GM19238 (cell line): ENCODE results near the gene CDT1.
"Not testable (repeated sequence)": the region's sequence is repeated elsewhere in the genome, so short reads cannot be mapped to it uniquely, and the experiment has no call there.

ENCODE experiments used
- DNase-seq: peaks from one replicate; pipeline ENCODE4 v3.0.0; 2011; ENCODE audit warnings: low spot score; ENCODE audit not compliant: insufficient read length

CDT1 gene

DNA sequence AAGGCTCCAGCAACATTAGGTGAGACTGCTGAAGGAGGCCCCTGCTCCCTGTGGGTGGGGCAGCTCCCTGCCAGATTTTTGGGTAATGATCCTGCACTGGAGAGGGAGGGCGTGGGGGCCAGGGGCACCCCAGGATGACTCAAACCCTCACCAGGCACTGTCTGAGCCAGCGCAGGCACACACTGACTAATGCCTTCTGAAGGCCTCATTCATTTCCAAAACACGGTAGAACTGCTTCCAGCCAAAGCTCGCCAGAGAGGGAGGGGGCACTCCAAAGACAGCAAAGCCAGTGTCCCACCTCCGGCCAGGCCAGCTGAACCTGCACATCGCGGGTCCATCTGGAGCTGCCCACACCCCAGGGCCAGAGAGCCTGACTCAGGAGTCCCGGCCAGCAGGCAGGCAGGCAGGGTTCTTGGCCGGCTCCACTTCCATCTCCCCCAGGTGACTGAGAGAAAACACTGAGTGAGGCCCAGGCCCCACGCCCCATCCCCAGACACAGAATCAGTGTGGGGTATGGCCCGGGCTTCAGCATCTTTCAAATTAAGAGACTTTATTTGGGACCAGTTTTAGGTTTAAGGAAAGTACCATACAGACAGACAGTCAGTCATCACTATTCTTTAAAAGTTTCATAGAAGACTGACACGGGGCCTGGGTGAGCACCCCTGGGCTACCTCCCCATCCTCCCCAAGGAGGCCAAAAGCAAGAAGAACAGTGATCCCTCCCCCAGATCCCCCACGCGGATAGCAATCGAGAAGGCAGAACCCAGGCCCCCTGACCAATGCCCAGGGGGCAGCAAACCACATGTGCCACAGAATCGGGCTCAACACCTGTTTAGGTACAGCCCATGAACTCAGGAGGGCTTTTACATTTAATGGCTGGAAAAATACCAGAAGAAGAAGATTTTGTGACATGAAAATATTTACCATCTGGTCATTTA is 20.9 kb upstream of the CDT1 start:
- DNase-seq = no peak

DNA sequence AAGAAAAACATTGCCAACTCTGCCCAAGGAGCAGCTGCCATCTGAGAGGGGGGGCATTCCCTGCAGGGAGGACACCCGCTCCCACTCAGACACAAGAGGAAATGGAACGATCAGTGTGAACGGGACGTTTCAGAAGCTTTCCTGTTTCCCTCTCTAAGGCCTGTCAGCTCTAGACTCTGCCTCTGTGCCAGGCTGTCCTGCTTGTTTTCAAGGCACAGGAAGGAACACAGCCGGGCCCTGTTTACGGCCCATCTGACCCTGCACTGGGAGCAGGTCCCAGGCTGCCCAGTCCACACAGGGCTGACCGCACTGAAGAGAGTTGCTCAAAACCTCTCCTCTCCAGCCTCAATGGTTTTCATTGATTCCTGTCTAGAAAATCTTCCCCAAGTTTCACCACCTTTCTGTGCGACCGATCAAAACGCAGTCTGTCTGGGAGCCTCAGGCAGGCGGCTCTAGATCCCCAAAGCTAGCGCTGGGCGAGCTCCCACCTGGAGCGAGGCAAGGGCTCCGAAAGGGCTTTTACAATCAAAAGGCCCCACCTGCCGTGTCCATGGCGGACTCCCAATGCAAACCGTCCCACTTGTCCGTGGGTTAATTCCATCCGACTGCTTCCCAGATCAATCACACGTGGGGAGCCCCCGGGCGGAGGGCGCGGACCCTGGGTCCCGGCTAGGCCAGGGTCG is 20.1 kb upstream of the CDT1 start:
- no peak for DNase-seq

DNA sequence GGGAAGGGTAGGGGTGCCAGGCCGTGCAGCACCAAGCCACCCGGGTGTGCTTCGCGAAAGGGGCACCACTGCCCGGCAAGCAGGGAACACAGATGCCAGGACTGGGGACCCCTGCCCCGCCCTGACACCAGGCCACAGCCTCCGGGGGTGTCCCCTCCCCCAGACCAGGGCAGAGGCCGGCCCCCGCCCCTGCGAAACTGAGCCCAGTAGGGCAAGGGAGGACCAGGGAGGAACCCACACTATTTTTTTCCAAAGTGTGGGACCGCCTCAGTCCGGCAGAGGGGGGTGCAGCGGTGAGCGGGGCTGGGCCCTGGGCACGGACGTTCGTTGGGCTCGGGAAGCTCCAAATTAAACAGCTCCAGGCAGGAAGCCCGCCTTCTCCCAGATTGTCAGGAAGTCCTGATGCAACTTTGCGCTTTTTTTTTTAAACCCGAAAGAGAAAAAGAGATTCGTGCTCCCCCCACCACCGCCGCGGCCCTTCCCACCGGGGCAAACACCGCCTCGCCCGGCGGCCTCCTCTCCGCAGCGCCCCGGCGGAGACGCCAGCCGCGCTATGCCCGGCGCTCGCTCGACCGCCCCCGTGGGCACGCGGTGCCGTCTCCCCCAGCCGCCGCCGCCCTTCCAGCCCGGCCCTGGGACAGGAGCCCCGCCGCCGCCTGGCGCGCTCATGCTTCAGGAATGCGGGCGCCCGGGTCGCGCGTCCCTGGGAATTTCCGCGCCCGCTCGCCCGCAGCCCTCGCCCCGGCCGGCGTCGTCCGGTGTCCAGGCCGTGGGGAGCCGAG is 19.3 kb upstream of the CDT1 start:
- peak; percentile 62 for DNase-seq

DNA sequence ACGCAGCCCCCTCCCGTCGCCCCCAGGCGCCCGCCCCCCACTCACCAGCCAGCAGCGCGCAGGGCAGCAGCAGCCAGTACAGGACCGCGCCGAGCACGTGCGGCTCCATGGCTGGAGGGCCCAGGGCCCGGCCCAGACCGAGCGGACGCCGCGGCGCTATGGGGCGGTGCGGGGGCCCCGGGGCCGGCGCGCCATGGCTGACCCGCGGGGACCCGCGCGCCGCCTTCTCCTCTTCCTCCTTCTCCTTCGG is 18.8 kb upstream of the CDT1 start:
- no peak for DNase-seq

DNA sequence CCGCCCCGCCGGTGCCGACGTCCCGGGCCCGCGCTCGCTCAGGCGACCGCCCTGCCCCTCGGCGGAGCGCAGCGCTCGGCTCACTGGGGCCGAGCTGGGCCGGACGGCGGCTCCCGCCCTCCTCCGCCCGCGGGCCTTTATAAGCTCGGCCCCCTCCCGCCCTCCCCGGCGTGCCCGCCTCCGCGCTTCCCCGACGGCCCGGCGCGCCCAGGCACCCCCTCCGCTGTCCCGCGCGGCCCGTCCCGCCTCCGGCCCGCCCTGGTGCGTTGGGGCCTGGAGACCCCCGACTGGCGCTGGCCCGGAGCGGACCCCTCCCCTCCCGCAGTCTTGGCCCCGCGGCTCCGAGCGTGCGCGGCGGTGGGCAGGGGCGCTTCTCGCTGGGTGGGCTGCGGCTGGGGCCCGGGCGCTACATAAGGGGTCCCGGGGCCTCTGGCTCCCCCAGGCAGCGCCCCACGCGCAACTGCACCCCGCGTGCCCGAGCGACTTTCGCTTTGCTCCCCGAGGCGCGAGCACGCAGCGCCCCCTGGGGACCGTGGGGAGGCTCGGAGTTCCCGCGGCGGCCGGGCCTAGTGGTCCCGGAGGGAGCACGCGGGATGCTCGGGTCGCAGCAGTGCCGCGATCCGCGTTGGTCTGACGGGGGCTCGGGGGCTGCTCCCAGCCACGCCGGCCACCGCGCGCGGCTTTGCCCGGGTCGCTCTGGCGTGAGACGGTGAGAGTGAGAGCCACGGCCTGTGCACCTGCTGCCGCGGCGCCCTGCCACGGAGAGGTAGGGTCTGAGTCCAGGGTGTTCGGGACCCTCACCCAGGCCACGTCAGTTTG is 18.3 kb upstream of the CDT1 start, which contains the start of gene PIEZO1:
Gene PIEZO1 (minus strand): TSS at position 115 of the 819 bp plus-strand sequence. CDS start 256 bp downstream, outside the sequence.
- peak; percentile 79 for DNase-seq

DNA sequence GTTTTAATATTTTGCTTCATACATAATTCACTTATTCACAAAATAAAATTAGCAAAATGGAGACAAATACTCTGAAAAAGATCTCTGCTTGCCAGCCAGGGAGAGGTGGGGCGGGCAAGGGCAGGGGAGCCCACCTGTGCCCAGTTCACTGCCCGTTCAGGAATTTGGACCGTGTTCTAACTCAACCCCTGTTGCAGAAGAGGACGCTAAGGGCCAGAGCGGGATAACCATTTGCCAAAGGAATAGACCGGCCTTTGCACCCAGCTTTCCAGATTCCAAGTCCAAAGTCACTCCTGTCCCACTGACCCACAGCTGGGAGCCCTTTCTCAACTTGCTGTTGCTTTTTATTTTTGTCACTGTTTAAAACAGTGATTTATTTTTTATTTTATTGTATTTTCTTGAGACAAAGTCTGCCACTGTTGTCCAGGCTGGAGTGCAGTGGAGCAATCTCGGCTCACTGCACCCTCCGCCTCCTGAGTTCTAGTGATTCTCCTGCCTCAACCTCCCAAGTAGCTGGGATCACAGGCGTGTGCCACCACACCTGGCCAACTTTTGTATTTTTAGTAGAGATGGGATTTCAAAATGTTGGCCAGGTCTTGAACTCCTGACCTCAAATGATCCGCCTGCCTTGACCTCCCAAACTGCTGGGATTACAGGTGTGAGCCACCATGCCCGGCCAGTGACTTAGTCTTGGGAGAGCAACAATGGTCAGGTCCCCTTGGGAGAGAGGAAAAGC is 15.8 kb upstream of the CDT1 start:
- no peak for DNase-seq

DNA sequence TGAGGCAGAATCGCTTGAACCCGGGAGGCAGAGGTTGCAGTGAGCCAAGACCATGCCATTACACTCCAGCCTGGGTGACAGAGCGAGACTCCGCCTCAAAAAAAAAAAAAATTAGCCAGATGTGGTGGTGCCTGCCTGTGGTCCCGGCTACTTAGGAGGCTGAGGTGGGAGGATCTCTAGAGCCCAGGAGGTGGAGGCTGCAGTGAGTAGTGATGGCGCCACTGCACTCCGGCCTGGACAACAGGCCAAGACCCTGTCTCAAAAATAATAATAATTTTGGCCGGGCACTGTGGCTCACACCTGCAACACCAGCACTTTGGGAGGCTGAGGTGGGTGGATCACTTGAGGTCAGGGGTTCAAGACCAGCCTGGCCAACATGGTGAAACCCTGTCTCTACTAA is 14.8 kb upstream of the CDT1 start:
- DNase-seq = not testable (repeated sequence)

DNA sequence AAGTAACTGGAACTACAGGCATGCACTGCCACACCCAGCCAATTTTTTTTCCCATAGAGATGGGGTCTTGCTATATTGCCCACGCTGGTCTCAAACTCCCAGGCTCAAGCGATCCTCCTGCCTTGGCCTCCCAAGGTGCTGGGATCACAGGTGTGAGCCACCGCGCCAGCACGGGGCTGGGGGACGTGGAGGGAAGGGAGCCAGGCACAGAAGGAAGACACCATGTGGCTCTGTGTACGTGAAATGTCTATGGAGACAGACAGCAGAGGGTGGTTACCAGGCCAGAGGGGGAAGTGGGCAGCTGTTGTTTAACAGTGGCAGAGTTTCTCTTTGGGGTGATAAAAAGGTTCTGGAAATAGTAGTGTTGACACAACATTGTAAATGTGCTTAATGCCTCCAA is 14.0 kb upstream of the CDT1 start:
- DNase-seq = no peak

DNA sequence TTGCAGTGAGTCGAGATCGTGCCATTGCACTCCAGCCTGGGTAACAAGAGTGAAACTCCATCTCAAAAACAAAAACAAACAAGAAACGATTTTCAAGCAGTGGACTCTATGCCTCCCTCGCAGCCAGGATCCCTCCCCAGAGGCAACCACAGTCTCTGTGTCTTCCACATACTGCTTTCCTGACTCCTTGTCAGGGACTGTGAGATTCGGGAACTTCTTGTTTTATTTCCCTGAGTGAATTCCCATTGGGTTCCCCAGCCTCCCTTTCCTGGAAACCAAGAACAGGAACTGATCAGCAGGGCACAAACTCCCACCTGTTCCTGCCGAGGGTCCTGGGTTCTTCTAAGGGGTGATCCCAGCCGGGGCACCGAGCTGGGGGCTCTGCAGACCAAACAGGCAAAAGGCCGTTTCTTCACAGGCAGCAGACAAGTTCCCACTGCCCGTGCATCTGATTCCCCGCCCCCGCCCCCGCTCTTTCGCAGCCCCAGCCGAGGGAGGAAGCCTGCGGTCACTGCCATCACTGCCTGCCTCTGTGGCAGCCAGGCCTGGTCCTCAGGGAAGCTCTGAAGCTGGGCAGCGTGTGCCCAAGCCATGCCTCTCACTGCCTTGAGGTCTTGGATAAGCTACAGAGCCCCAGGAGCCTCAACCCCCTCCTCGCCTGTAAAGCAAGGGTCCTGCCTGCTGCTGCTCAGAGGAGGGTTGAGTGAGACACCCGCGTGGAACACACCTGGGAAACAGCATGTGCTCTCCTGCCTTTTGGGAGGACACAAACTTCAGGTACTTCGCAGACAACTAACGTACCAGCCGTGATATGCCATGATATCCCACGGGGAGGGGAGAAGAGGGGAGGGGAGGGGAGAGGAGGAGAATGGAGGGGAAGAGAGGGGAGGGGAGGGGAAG is 13.0 kb upstream of the CDT1 start:
- DNase-seq = no peak

DNA sequence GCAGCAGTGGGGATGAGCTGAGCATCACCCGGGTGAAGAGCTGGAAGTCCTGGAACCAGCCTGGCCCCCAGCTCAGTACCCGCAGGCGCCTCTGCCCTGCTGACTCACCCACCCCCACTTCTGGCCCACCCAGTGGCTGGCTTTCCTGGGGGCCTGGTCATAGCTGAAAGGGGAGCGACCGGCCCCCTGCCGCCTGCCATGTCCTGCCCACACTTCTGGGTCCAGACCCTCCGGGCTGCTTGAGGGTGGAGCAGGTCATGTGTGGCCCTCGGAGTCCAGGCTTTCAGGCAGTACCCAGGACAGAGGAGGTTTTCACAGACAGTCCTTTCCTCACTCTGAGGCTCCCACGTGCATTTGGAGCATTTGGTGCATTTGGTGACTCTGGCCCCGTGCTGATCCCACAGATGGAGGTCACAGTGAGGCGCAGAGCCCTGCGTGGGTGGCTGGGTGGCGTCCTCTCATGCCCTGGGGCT is 11.5 kb upstream of the CDT1 start:
- no peak for DNase-seq

DNA sequence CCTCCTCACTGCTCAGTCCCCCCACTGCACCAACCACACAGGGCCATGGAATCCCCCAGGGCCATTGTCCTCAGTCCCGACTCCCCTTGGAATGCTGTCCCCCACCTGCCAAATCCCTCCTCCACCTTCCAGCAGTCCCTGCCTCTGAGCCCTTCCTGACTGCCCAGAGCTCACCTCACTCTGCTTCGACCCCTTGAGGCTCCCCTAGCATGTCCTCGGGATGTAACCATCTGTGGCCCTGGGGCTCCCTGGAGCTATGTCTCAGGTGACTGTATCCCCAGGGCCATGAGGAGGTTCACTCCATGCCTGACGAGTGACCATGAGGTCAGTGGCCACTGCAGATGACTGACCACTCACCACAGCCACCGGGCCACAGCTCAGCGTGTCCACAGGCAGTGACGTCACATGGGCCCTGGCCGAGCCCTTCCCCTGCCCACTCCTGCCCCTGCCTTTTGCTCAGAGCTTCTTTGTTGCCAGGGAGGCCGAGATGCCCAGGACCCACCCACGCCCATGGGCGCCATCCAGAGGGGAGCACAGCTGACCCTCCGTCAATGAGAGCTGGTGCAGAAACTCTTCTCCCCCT is 10.8 kb upstream of the CDT1 start:
- DNase-seq = no peak

DNA sequence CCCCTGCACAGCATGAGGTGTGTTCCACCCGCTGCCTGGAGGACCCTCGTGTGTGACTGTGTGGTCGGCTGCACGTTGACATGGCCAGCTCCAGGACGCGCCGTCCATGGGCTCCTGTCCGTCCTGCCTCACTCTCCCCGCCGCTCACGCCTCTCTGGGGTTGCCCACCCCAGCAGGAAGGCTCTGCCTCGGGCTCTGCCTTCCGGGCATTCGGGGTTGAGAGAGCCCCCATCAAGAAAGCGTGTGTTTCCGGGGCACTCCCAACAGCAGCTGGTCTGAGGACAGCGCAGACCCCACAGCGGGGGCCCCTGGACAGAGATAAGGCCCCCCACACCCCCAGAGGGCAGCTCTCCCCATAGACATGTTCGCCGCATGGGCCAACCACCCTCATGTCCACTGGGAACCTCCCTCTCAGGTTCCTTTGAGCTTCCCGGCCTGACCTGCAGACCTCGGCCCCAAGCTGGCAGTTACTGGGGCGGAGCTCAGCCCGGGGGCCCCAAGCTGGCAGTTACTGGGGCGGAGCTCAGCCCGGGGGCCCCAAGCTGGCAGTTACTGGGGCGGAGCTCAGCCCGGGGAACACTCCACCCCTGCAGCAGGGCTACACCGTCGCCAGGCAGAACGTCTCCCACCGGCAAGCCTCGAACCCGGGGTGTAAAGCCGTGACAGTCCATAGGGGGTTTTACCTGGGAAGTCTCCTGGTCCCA is 10.2 kb upstream of the CDT1 start:
- DNase-seq = no peak

DNA sequence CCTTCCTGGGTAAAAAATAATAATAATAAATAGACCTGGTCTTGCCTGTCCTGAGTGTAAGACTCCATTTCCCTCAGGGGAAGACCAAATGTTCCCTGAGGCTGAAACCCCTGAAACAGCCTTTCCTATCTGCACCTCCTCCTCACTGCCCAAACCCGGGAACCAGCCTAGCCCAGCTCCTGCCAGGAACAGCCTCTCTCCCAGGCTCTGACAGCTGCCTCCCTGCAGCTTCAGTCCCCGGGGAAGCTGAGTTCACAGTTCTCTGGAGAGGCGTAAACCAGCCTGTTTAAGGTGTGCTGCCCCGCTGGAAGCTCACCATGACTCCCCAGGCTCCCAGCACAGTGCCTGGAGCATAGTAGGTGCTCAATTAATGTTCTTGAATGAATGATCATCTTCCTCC is 7.3 kb upstream of the CDT1 start:
- no peak for DNase-seq

DNA sequence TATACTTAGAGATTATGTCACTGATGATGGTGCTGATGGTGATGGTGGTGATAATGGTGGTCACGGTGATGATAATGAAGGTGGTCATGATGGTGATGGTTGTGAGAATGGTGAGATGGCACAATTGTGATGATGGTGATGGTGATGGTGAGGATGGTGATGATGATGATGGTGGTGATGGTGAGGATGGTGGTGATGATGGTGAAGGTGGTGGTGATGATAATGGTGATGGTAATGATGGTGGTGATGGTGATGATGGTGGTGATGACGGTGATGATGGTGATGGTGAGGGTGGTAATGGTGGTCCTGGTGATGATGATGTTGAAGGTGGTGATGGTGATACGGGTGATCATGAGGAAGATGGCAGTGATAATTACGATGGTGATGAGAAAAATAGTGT is 5.5 kb upstream of the CDT1 start:
- DNase-seq = no peak

DNA sequence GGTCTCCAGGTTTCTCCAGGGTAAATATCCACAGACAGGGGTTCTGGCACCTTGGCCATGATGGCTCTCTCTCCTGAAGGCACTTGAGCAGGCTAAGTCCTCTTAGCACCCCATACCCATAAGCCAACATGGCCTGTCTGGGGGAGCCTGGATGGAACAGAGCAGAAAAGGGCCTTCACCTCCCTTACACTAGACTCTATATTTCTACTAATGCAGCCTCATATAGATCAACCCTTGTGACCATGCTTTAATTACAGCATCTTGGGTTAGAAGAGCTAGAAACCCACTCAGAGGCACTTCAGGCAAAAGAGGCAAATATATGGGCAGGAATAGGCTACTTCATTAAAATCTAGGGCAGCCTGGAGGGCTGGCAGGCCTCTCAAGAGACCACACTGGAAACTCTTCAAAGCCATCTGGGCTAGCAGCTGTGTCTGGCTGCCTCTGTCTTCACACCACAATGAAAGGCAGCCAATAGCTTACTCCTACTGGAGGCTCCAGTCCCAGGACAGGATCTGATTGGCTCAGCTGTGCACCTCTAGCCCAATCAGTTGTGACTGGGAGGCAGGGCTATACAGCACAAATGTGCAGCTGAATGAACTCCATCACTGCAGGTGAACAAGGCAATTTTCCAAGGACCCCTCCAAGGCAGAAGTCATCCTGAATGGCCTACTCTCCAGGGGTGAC is 4.7 kb upstream of the CDT1 start:
- DNase-seq = no peak

DNA sequence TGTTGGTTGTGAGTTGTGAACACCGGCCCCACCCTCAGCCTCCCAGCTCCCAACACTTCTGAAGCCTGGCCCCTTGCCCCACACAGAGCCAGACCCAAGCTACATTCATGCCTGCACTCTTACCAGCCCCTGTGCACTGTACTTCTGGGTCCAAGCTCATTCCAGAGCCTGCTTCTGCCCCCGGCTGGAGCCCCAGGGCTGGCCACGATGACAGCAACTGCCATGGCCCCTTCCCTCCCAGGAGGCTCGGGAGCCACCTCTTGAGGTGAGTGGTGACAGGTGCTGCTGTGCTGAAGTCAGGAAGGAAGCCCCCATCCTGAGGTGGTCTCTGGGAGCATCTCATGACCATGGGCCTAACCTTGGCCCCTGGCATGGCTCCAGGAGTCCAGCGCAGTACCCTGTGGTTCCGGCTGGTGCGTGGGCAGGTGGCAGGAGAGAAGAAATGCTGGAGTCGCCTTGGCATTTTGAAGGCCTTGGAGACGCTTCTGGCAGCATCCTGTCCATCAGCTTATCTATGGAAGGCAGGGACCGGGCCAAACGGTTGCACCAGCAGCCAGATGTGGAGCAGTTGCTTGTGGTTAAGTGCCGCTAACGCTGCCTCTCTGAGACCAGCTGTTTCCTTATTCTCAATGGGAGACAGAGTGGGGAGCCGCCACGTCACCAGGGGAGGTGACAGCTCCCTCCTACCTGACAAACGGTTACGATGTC is 3.9 kb upstream of the CDT1 start:
- no peak for DNase-seq

DNA sequence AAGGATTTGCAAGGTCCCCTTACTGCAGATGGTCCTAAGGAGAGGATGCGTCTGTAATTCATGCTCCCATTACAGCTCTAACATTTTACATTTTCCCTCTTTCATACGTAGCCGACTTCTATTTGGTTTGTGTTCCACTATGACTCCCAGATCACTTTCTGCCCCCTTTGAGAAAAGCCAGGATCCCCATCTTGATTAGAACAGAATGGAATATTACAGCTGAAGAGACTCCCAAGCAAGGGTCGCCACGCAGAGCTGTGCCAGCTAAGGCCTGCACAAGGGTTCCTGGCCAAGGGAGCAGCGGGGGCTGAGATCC is 3.4 kb upstream of the CDT1 start:
- no peak for DNase-seq
